Panc1 (cell line): ENCODE data around the gene SIM2. TPM values are rescaled to one million over a fixed set of nuclear protein-coding genes. Genes with fewer than 3 reads are reported as not detected.

Experiments used
- ATAC-seq: fragments of 200-7000 bp; cut with Tn5 transposase; 2 replicates; pipeline ENCODE4 v1.9.1; 2020; ENCODE audit warnings: mild to moderate bottlenecking, moderate library complexity
- BruUV-seq: library from RNA; stranded (reverse); fragments of 400-500 nt; replicated peaks from 2 replicates; lab custom pipeline; 2021; lab: Mats Ljungman, UMichigan
- CTCF ChIA-PET: fragments of 300-600 bp; sonication (Branson Sonifier 250); formaldehyde crosslinking; loops from one replicate; lab custom pipeline; 2022; ENCODE audit warnings: antibody characterized with exemption; lab: Charles Lee
- POLR2A ChIA-PET: fragments of 300-600 bp; sonication (Branson Sonifier 250); formaldehyde crosslinking; loops from one replicate; lab custom pipeline; 2022; ENCODE audit warnings: antibody characterized with exemption; lab: Charles Lee
- DNase-seq: peaks from one replicate; pipeline ENCODE4 v3.0.0-alpha.2; 2010; ENCODE audit warnings: low read depth, low spot score
- H3K27ac ChIP-seq: 2 replicates; pipeline ENCODE4 v1.5.1; 2011; ENCODE audit warnings: mild to moderate bottlenecking, low read length, inconsistent platforms
- H3K27me3 ChIP-seq: fragments of 200-500 bp; sonication (Bioruptor generic); 2 replicates; pipeline ENCODE4 v1.6.0; 2014; ENCODE audit warnings: low read length, inconsistent platforms; ENCODE audit not compliant: control insufficient read depth, insufficient read depth
- H3K36me3 ChIP-seq: fragments of 200-500 bp; sonication (Bioruptor generic); 2 replicates; pipeline ENCODE4 v1.5.1; 2014; ENCODE audit warnings: inconsistent platforms, mild to moderate bottlenecking, low read length, moderate library complexity; ENCODE audit not compliant: control insufficient read depth, insufficient read depth
- H3K4me1 ChIP-seq: 2 replicates; pipeline ENCODE4 v1.5.1; 2011; ENCODE audit warnings: inconsistent platforms, mild to moderate bottlenecking, low read length, moderate library complexity; ENCODE audit not compliant: control insufficient read depth, insufficient read depth
- H3K4me3 ChIP-seq, 2 experiments: 2 replicates each; pipeline ENCODE4 v1.5.1; 2011 to 2012; ENCODE audit warnings: low read depth in 2 of 2, low read length in 2 of 2, mild to moderate bottlenecking in 2 of 2, inconsistent platforms in 1 of 2, moderate library complexity in 1 of 2
- H3K9me3 ChIP-seq: fragments of 200-500 bp; sonication (Bioruptor generic); 2 replicates; pipeline ENCODE4 v1.5.1; 2014; ENCODE audit warnings: low read depth, mild to moderate bottlenecking, inconsistent platforms, low read length, moderate library complexity; ENCODE audit not compliant: control insufficient read depth, insufficient read depth
- POLR2AphosphoS5 ChIP-seq: IDR thresholded peaks from 2 replicates; pipeline ENCODE4 v1.6.1; 2012; ENCODE audit warnings: mild to moderate bottlenecking, low read depth, low read length, moderate library complexity
- SIN3A ChIP-seq: IDR thresholded peaks from 2 replicates; pipeline ENCODE4 v1.6.1; 2012; ENCODE audit warnings: low read depth, mild to moderate bottlenecking, low read length, moderate library complexity, borderline replicate concordance; ENCODE audit not compliant: insufficient read depth
- TCF7L2 ChIP-seq: IDR thresholded peaks from 2 replicates; pipeline ENCODE4 v1.6.1; 2011; ENCODE audit warnings: mild to moderate bottlenecking, low read depth, low read length, inconsistent platforms
- in situ Hi-C: cut with HindIII; loops from 2 replicates; pipeline ENCODE4 v1.10.0; 2016; ENCODE audit warnings: low sequenced_read_pairs, low pct_unique_long_range_greater_than_20kb
- intact Hi-C: fragments of 100-400 bp; cut with micrococcal nuclease; formaldehyde crosslinking; loops from one replicate; pipeline ENCODE4 v1.10.0; 2022; ENCODE audit not compliant: unreplicated experiment
- total RNA-seq: library from RNA; stranded (reverse); gene quantifications from one replicate; pipeline ENCODE4 v1.2.1, GENCODE V29; 2021; ENCODE audit not compliant: unreplicated experiment
- TF ChIP-seq, protein P1 (sequence below): fragments of 450-650 bp; IDR thresholded peaks from 2 replicates; pipeline ENCODE4 v1.5.1; 2017; ENCODE audit warnings: mild to moderate bottlenecking
- TF ChIP-seq, protein P2 (sequence below), 2 experiments: IDR thresholded peaks; 2 replicates each; pipeline ENCODE4 v1.6.1; 2011 to 2012; ENCODE audit warnings: low read depth in 2 of 2, control low read depth in 1 of 2, low read length in 1 of 2, mild to moderate bottlenecking in 1 of 2, moderate library complexity in 1 of 2; ENCODE audit not compliant: insufficient read depth in 1 of 2

Gene SIM2
- total RNA-seq, 1 experiment from 2014 or later = 11.5 TPM

DNA sequence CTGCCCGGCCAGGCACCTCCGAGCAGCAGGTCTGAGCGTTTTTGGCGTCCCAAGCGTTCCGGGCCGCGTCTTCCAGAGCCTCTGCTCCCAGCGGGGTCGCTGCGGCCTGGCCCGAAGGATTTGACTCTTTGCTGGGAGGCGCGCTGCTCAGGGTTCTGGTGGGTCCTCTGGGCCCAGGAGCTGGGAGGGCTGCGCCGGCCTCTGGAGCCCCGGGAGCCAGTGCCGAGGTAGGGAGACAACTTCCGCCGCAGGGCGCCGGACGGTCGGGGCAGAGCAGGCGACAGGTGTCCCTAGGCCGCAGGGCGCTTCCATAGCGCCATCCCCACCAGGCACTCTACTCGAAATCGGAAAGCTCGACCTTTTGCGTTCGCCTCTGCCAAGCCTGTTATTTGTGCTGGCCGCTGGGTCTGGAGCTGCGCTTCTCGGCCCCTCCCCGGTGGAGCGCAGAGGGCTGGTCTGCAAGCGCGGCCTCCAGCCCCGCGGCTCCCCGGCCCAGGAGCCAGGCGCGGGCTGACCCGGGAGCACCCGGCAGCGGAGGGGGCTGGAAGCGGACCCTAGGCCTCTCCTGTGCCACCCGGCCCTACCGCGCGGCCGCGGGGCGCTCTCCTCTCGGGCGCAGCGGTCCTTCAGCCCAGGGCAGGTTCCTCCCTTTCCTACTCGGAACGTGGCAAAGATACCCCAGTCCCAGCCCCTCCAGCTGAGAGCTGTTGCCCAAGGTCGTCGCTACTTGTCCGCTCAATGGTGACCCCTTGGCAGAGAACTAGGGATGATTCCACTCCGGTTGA is 2.2 kb downstream of the SIM2 start:
- DNase-seq = no peak
- CTCF ChIA-PET = interaction anchor here (2.1 kb wide), 1 partner anchor 70 kb away, joined by 6 read pairs; no protein-coding TSS in a partner anchor
- no TSS peak for BruUV-seq
- peak overlapping the region; percentile 47 to 57 for H3K4me3 ChIP-seq
- no peaks in the 10 kb centered on the region; the same call in 1 of the 2 replicates for H3K36me3 ChIP-seq
- TF ChIP-seq SIN3A = 0 out of 2 replicates have a peak, but pooled peaks have one; percentile 37
- TF ChIP-seq TCF7L2 = no peak
- TF ChIP-seq POLR2AphosphoS5 = no peak
- TF ChIP-seq, protein P1, sequence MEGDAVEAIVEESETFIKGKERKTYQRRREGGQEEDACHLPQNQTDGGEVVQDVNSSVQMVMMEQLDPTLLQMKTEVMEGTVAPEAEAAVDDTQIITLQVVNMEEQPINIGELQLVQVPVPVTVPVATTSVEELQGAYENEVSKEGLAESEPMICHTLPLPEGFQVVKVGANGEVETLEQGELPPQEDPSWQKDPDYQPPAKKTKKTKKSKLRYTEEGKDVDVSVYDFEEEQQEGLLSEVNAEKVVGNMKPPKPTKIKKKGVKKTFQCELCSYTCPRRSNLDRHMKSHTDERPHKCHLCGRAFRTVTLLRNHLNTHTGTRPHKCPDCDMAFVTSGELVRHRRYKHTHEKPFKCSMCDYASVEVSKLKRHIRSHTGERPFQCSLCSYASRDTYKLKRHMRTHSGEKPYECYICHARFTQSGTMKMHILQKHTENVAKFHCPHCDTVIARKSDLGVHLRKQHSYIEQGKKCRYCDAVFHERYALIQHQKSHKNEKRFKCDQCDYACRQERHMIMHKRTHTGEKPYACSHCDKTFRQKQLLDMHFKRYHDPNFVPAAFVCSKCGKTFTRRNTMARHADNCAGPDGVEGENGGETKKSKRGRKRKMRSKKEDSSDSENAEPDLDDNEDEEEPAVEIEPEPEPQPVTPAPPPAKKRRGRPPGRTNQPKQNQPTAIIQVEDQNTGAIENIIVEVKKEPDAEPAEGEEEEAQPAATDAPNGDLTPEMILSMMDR = no peak
- TF ChIP-seq, protein P2, sequence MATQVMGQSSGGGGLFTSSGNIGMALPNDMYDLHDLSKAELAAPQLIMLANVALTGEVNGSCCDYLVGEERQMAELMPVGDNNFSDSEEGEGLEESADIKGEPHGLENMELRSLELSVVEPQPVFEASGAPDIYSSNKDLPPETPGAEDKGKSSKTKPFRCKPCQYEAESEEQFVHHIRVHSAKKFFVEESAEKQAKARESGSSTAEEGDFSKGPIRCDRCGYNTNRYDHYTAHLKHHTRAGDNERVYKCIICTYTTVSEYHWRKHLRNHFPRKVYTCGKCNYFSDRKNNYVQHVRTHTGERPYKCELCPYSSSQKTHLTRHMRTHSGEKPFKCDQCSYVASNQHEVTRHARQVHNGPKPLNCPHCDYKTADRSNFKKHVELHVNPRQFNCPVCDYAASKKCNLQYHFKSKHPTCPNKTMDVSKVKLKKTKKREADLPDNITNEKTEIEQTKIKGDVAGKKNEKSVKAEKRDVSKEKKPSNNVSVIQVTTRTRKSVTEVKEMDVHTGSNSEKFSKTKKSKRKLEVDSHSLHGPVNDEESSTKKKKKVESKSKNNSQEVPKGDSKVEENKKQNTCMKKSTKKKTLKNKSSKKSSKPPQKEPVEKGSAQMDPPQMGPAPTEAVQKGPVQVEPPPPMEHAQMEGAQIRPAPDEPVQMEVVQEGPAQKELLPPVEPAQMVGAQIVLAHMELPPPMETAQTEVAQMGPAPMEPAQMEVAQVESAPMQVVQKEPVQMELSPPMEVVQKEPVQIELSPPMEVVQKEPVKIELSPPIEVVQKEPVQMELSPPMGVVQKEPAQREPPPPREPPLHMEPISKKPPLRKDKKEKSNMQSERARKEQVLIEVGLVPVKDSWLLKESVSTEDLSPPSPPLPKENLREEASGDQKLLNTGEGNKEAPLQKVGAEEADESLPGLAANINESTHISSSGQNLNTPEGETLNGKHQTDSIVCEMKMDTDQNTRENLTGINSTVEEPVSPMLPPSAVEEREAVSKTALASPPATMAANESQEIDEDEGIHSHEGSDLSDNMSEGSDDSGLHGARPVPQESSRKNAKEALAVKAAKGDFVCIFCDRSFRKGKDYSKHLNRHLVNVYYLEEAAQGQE (IDR thresholded peaks at IDR 0.05; ENCODE audit: insufficient read depth in 1 of 2, low read depth in 2 of 2, low read length in 1 of 2) = no peak
- H3K9me3 ChIP-seq = no peaks in the 10 kb centered on the region
- H3K27ac ChIP-seq = peak overlapping the region; percentile 91
- POLR2A ChIA-PET = no interaction called here
- peak; percentile 40 for ATAC-seq
- peaks cover 12% of the 10 kb centered on the region for H3K4me1 ChIP-seq
- in situ Hi-C loops = no loop called here
- intact Hi-C loops = no loop called here
- no peaks in the 10 kb centered on the region for H3K27me3 ChIP-seq

DNA sequence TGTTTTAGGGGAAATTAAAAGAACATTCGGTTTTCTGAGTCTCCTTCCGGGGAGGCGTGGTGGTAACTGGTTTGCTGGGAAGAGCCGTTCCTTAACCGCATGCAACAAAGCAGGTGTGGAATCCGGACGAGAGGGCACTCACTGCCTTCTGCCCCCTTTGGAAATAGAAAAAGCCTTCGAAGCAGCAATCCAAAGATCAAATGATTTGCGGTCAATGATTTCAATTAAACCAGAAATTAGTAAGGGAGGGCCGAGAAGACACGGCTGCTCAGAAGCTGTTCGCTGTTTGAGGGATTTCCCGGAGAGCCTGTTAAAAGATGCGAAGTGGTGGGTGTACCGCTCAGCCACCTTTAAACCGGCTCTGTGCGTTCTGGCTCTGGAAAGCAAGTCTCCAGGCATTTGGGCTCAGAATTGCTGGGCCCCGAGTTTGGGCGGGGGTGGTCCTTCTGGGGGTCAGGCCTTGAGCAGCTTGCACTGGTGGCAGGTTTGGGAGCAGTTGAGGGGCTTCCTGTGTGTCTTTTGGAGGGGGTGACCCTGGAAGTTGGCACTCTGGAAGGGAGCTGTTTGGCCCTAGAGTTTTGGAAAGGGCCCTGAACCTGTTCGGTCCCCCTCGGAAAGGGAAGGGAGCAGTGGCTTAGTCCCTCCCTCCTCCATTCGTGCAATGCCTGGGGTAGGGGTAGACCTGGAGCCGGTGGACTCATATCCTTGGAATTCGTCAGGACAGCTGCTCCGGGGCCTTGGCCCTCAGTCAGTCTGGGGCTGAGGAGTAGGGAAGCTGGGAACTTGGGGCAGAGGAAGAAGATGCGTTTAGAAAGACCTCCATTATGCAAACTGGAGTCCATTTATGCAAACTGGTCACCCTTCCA is 3.1 kb downstream of the SIM2 start:
- DNase-seq (no peak), ATAC-seq (no peak)
- H3K4me1 ChIP-seq = peaks cover 12% of the 10 kb centered on the region
- H3K27ac ChIP-seq = peak overlapping the region; percentile 91
- H3K27me3 ChIP-seq = no peaks in the 10 kb centered on the region
- in situ Hi-C loops (no loop called here), intact Hi-C loops (no loop called here)
- POLR2A ChIA-PET = no interaction called here
- CTCF ChIA-PET = interaction anchor here (2.1 kb wide), 1 partner anchor 71 kb away, joined by 6 read pairs; no protein-coding TSS in a partner anchor
- peak overlapping the region; percentile 47 to 57 for H3K4me3 ChIP-seq
- no peaks in the 10 kb centered on the region; the same call in 1 of the 2 replicates for H3K36me3 ChIP-seq
- TF ChIP-seq, protein P1 = no peak
- TF ChIP-seq TCF7L2 (no peak), SIN3A (no peak), POLR2AphosphoS5 (no peak)
- TF ChIP-seq, protein P2 (IDR thresholded peaks at IDR 0.05; ENCODE audit: insufficient read depth in 1 of 2, low read depth in 2 of 2, low read length in 1 of 2) = no peak
- BruUV-seq = TSS peak; percentile 57
- H3K9me3 ChIP-seq = no peaks in the 10 kb centered on the region
